ENCODE measurements around the gene SELENOP.

SELENOP gene

GRCh38 chr5:42811591-42812446, at the start of gene SELENOP:
Gene SELENOP, minus strand, starts transcription at chr5:42811892. Its CDS starts 3,539 bp downstream, at chr5:42808353.
- peak; percentile 53 for DNase-seq (ENCODE audit: low read depth)
- in situ Hi-C loops (cut with HindIII; ENCODE audit: low sequenced_read_pairs) = no loop called here
- peak within 1 kb of the TSS; percentile 40 for H3K4me3 ChIP-seq (ENCODE audit: low read depth, low read length)
- TF ChIP-seq, protein P1, sequence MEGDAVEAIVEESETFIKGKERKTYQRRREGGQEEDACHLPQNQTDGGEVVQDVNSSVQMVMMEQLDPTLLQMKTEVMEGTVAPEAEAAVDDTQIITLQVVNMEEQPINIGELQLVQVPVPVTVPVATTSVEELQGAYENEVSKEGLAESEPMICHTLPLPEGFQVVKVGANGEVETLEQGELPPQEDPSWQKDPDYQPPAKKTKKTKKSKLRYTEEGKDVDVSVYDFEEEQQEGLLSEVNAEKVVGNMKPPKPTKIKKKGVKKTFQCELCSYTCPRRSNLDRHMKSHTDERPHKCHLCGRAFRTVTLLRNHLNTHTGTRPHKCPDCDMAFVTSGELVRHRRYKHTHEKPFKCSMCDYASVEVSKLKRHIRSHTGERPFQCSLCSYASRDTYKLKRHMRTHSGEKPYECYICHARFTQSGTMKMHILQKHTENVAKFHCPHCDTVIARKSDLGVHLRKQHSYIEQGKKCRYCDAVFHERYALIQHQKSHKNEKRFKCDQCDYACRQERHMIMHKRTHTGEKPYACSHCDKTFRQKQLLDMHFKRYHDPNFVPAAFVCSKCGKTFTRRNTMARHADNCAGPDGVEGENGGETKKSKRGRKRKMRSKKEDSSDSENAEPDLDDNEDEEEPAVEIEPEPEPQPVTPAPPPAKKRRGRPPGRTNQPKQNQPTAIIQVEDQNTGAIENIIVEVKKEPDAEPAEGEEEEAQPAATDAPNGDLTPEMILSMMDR (IDR thresholded peaks at IDR 0.05; ENCODE audit: low read depth, low read length, missing control alignments) = no peak

DNA sequence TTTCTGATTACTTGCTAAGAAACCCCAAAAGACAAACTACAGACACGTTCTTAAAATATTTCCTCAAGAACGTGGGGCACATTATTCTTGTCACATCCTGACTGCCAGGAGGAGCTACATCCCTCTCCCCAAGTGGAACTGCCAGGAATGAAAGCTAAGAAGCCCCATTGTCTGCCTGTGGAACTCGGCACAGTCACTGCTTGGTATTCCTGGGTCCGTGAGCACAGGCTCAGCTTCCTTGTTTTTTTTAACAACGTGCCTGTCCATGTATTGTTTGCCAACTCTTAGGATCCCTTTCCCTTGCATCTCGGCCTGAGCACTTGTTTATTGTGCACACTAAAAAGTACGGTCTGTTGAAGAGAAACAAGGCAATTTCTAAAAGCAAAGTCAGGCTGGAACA, 47.0 kb upstream of the SELENOP start:
- in situ Hi-C loops (cut with HindIII; ENCODE audit: low sequenced_read_pairs) = no loop called here
- DNase-seq (ENCODE audit: low read depth) = no peak
- TF ChIP-seq, protein P1 (IDR thresholded peaks at IDR 0.05; ENCODE audit: low read depth, low read length, missing control alignments) = no peak
- H3K4me3 ChIP-seq (ENCODE audit: low read depth, low read length) = no peak overlapping the region

- H3K4me3 ChIP-seq (ENCODE audit: low read depth, low read length) = no peak overlapping the region
- in situ Hi-C loops (cut with HindIII; ENCODE audit: low sequenced_read_pairs) = no loop called here
- no peak for DNase-seq (ENCODE audit: low read depth)
- TF ChIP-seq, protein P1 (IDR thresholded peaks at IDR 0.05; ENCODE audit: low read depth, low read length, missing control alignments) = no peak
These were observed 46.4 kb upstream of the SELENOP start for GRCh38 chr5:42858031-42858643.

- TF ChIP-seq, protein P1 (IDR thresholded peaks at IDR 0.05; ENCODE audit: low read depth, low read length, missing control alignments) = no peak
- no peak for DNase-seq (ENCODE audit: low read depth)
- in situ Hi-C loops (cut with HindIII; ENCODE audit: low sequenced_read_pairs) = no loop called here
- no peak overlapping the region for H3K4me3 ChIP-seq (ENCODE audit: low read depth, low read length)
These were observed 44.1 kb upstream of the SELENOP start for GRCh38 chr5:42855811-42856210.

- no peak overlapping the region for H3K4me3 ChIP-seq (ENCODE audit: low read depth, low read length)
- TF ChIP-seq, protein P1 (IDR thresholded peaks at IDR 0.05; ENCODE audit: low read depth, low read length, missing control alignments) = no peak
- DNase-seq (ENCODE audit: low read depth) = no peak
- in situ Hi-C loops (cut with HindIII; ENCODE audit: low sequenced_read_pairs) = no loop called here
These were observed 43.7 kb upstream of the SELENOP start for GRCh38 chr5:42855386-42855785.

DNA sequence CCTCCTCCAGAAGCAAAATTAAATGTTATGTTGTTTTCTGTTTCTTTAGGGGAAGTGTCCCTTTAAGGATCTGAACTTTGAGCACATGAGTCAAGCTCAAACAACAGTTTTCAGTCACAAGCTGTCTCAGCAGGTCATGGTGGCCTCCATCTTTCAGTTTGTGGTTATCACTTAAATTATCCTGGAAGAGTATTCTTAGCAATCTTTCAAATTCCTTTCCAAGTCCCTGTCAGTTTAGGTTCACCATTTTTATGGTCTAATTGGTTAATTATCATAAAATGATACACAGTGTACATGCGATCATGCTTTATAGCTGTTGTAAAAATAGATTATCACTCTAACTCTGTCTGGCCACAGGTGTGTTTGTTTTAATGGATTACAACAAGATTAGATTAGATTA, 43.1 kb upstream of the SELENOP start:
- TF ChIP-seq, protein P1 (IDR thresholded peaks at IDR 0.05; ENCODE audit: low read depth, low read length, missing control alignments) = no peak
- H3K4me3 ChIP-seq (ENCODE audit: low read depth, low read length) = no peak overlapping the region
- no peak for DNase-seq (ENCODE audit: low read depth)
- in situ Hi-C loops (cut with HindIII; ENCODE audit: low sequenced_read_pairs) = no loop called here
